Sciatic nerve (tissue), 2 donors: Measurements from ENCODE around the gene SEZ6L. TPM values are rescaled to one million over a fixed set of nuclear protein-coding genes. Genes with fewer than 3 reads are reported as not detected.

Experiments
- ATAC-seq: fragments of 200-7000 bp; cut with Tn5 transposase; one replicate; pipeline ENCODE4 v1.9.1; 2020; ENCODE audit warnings: mild to moderate bottlenecking, moderate library complexity
- DNase-seq: peaks from one replicate; pipeline ENCODE4 v3.0.0-alpha.2; 2020; ENCODE audit warnings: low spot score
- intact Hi-C: fragments of 100-400 bp; cut with DNase I; formaldehyde crosslinking; loops from one replicate; pipeline ENCODE4 v1.14.2; 2022
- total RNA-seq: library from RNA; stranded (reverse); fragmentation: NEBNext Ultra II Directional; extraction: Animal tissue kit (Norgen Biotek cat#: 25700); gene quantifications from one replicate; pipeline ENCODE4 v1.2.1, GENCODE V29; 2021
- donor health status: DM: no; HTN: no; CAD: no.
- donor health status: DM: no; HTN: no; CAD: no.

The SEZ6L gene
- total RNA-seq, result 0.13 TPM

DNA sequence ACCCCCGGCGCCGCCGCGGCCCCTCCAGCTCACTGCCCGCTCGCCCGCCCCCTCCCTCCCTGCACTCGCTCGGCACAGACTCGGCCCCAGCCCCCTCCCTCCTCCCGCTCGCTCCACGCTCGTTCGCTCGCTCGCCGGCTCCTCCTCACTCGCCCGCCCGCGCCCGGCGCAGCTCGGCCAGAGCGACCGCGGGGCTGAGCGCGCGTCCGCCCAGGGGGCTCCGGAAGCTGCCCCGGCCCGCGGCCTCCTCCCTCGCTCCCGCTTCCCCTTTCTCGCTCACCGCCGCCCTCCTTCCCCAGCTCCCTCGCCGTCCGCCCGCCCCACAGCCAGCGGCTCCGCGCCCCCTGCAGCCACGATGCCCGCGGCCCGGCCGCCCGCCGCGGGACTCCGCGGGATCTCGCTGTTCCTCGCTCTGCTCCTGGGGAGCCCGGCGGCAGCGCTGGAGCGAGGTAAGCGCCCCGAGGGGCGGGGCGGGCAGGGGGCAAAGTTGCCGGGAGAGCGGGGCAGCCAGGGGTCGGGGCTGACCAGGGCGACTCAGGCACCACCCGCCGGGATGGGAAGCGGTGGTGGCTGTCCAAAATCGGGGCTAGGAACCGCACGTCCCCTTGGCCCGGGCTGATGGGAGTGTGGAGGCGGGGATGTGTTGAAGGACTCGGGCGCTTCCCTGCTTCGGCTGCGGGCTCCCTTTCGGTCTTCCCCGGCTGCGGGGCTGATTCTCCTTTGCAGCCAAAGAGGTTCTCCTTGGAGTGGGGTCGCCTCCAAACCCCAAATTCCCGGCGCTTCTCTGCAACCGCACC is at the start of gene SEZ6L:
Gene SEZ6L (plus strand): TSS at position 148 of the 797 bp plus-strand sequence. CDS start 208 bp downstream, at position 356.
- ATAC-seq (no peak), DNase-seq (no peak)
- intact Hi-C loops, result no loop called here

DNA sequence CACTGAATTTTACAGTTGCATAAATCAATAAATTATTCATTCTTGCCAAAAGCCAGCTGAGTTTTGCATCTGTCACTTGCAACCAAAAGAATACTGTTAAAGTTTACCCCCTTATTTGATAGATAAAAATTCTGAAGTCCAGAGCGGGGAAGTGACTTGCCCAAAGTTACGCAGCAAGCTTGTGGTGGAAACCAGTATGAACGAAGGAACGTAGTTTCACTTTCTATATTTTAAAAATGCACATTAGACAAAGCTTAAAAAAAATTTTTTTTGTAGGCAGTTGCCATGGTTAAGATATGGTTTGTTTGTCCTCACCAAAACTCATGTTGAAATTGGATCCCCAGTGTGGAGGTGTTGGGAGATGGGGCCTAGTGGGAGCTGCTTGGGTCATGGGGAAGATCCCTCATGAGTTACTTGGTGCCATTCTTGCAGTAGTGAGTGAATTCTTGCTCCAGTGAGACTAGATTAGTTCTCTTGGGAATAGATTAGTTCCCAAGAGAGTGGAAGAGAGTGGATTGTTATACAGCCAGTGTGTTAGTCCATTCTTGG is 46.3 kb upstream of the SEZ6L start:
- no peak for DNase-seq
- ATAC-seq, result no peak
- intact Hi-C loops, result no loop called here

GRCh38 chr22:26124991-26125725 is 44.1 kb upstream of the SEZ6L start:
- DNase-seq (no peak), ATAC-seq (no peak)
- intact Hi-C loops, result no loop called here

DNA sequence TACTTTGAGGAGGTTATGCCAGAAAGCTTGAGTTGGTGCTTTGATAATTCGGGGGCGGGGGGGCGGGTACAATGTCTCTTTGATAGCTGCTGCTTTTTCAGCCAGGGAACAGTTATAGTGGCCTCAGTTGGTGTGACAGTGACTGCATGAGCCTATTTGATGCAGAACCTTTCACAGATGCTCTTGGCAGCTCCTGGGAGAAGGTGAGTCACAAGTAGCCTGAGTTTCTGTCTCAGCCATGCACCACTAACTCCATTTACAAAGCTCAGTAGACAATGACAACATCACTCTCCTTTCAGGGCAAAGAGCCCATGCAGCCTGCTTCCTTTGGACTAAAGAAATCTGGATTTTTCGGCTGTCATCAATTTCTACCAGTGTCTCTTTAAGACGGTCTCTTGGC is 42.1 kb upstream of the SEZ6L start:
- no peak for ATAC-seq
- intact Hi-C loops, result no loop called here
- DNase-seq, result no peak

- DNase-seq, result no peak
- intact Hi-C loops, result no loop called here
- no peak for ATAC-seq
Measured at GRCh38 chr22:26127556-26127955, 41.7 kb upstream of the SEZ6L start.

DNA sequence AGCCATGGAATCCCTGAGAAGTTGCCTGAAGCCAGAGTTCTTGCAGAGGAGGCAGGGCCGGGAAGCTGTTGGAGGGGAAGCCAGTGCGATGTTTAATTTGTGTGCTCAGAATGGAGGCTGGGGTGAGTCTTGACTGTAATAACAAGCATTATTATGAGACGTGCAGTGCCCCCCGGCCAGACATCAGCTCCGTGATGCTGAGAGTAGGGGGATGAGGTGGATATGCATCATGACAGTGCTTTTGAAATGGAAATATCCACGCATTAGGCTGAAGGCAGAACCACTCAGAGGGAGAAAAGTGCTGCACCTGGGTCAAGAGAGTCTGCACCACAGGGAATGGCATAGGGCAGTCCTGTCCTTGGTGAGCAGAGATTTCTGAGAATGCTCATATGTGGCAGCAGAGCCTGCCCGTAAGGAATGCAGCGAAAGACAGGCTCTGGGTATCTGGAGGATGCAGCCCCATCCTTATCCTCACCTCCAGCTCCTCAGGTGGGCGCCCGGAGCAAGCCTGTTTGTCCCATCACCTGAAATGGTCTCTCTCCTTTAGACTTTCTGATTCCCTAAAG is 37.6 kb upstream of the SEZ6L start:
- ATAC-seq (no peak), DNase-seq (no peak)
- intact Hi-C loops, result no loop called here

DNA sequence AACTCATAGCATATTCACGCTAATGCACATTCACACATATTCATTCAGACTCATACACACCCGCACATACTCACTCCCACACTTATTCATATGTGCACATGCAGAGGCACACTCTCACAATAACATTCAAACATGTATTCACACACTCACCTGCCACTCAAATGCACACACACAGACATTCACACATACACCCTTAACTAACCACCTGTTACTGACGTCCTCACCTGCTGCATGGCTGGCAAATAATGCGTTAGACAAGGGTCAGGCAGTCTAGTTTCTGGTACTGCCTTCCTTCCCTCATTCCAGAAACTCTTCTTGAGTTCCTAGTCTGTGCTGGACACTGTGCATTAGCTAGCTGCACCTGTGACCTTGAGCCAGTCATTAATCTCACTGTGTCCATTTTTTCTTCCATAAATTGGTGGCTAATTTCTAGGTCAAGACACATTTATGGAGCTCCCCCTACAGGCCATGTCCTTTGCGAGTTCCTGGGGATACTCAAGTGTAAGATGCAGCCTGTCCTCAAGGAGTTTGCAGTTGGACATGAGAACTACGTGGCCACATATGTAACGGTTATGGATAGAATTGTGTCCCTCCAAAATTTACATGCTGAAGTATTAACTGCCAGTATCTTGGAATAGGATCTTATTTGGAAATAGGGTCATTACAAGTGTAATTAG is 34.5 kb upstream of the SEZ6L start:
- DNase-seq (no peak), ATAC-seq (no peak)
- intact Hi-C loops, result no loop called here

GRCh38 chr22:26135806-26136205 is 33.5 kb upstream of the SEZ6L start:
- DNase-seq, result no peak
- no peak for ATAC-seq
- intact Hi-C loops, result no loop called here

GRCh38 chr22:26139310-26139709 is 30.0 kb upstream of the SEZ6L start:
- DNase-seq, result no peak
- intact Hi-C loops, result no loop called here
- ATAC-seq, result no peak

GRCh38 chr22:26141831-26142230 is 27.4 kb upstream of the SEZ6L start:
- ATAC-seq (no peak), DNase-seq (no peak)
- intact Hi-C loops, result no loop called here

DNA sequence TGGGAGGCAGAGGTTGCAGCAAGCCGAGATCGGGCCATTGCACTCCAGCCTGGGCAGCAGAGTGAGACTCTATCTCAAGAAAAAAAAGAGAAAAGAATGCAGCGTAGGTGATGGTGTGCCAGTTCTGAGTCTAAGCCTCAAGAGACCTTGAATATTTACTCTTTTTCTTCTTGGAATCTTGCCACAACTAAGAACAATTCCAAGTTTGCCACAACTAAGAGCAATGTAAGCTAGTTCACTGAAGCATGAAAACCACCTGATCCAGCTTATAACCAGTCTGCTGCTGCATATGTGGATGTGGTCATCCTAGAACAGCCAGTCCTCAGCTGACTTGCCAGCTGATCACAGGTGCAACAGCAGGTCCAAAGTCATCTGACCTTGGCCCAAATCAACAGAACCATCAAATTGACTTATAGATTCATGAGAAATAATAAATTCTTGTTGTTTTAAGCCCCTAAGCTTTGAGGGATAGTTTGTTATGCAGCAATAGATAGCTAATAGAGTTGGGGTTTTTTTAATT is 25.4 kb upstream of the SEZ6L start:
- intact Hi-C loops, result no loop called here
- DNase-seq, result no peak
- no peak for ATAC-seq

DNA sequence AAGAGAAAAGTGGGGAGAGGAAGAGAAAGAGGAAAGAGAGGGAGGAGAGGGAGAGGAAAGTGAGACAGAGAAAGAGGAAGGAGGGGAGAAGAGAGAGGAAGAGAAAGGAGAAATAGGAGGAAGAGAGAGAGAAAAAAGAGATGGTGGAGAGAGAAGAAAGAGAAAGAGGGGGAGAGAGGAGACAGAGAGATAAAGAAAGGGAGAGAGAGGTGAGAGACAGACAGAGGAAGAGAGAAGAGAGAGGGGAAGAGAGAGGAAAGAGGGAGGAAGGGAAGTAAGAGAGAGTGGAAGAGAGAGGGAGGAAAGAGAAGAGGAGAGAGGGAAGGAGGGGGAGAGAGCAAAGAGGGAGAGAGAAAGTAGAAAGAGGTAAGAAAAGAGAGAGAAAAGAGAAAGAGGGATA is 9.4 kb upstream of the SEZ6L start:
- DNase-seq, result no peak
- intact Hi-C loops, result loop anchor here (5.0 kb wide), 1 partner anchor 397 kb away; no protein-coding TSS in a partner anchor
- ATAC-seq, result no peak

- ATAC-seq, result no peak
Measured at GRCh38 chr22:26161746-26162145, 7.5 kb upstream of the SEZ6L start.

GRCh38 chr22:26162926-26163325 is 6.3 kb upstream of the SEZ6L start:
- ATAC-seq, result no peak

More at GRCh38 chr22:26161746-26162145, 7.5 kb upstream of the SEZ6L start:
- no peak for DNase-seq
- intact Hi-C loops, result loop anchor here (5.0 kb wide), 1 partner anchor 396 kb away; no protein-coding TSS in a partner anchor

DNA sequence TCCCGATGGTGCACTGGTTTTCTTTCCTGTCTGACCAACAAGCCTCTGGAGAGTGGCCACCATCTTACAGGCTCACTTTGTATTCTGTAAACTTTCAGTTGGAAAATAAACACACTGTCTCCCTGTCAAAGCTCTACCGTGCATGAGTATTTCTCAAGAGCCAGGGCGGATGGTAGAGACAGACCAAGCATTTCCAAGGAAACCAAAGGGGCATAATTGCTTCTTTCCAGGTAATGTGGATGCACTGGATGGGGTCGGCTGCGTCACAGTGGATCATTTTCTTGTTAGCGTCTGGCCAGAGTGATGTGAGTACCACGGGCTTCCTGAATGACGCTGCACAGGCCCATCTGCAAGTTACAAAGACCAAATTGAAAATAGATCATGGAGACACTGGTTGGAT is 5.1 kb upstream of the SEZ6L start:
- intact Hi-C loops, result loop anchor here (5.0 kb wide), 1 partner anchor 393 kb away; no protein-coding TSS in a partner anchor
- no peak for ATAC-seq
- DNase-seq, result no peak

More at GRCh38 chr22:26162926-26163325, 6.3 kb upstream of the SEZ6L start:
- DNase-seq, result no peak
- intact Hi-C loops, result loop anchor here (5.0 kb wide), 1 partner anchor 394 kb away; no protein-coding TSS in a partner anchor

DNA sequence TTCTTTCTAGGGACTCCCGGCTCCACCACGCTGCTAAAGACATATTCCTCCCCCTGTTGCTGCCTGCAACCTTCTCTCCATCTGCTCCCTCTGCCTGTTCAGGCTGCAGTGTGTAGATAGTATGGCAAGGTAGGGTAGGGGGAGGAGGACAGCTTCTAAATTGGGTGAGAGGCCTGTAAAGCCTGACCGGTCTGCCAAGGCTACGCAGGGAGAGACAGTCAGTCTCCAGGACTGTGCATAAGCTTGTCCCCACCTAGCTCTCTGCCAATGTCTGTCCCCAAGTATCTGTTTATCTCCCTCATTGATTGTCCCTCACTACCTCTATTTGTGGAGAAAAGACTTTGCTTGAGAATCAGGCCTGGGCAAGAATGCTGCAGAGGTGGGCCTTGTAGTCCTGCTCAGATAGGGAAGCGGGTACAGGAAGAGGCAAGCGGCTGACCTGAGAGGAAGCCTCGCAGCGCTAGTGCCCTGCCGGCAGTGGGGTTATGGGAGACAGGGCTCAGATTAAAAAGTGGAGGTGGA is 871 bp upstream of the SEZ6L start:
- DNase-seq, result no peak
- intact Hi-C loops, result no loop called here
- ATAC-seq, result no peak

DNA sequence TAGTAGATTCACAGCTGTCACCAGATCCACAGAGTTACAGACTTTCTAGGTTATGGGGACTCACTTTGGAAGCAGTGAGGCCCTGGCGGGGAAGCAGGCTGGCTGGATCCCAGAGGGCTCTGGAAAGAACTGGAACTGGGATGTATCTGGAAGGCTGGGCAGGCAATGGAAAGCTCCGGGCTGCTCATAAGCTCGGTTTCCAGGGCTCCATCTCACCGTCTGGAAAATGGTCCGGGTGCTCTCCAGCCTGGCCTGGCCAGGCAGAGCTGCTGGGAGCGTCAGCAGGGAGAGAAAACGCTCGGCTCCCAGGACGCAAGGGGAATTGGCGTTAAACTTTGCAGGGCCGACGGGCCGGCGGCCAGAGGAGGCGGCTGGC is 335 bp upstream of the SEZ6L start:
- intact Hi-C loops, result no loop called here
- no peak for ATAC-seq
- no peak for DNase-seq

GRCh38 chr22:26170112-26170492 is 840 bp downstream of the SEZ6L start:
- intact Hi-C loops, result no loop called here
- ATAC-seq (no peak), DNase-seq (no peak)
